Fibroblast of the aortic adventitia (primary cell): Measurements from ENCODE around the gene ANAPC13. TPM values are rescaled to one million over a fixed set of nuclear protein-coding genes. Genes with fewer than 3 reads are reported as not detected.
A peak's percentile ranks its signal among the peaks of the same experiment; 100 is the strongest.

Experiments
- DNase-seq: peaks from one replicate; pipeline ENCODE4 v3.0.0-alpha.2; 2010; ENCODE audit warnings: low read depth
- H3K4me3 ChIP-seq: 2 replicates; pipeline ENCODE4 v1.5.1; 2011; ENCODE audit warnings: low read depth, mild to moderate bottlenecking, control low read depth, low read length, moderate library complexity
- CTCF ChIP-seq: IDR thresholded peaks from 2 replicates; pipeline ENCODE4 v1.5.1; 2011; ENCODE audit warnings: mild to moderate bottlenecking, low read length, control low read depth, inconsistent platforms; ENCODE audit not compliant: insufficient read depth
- total RNA-seq: library from RNA; depleted of rRNA; stranded (reverse); fragments of >200 nt; gene quantifications from 2 replicates; pipeline ENCODE4 v1.2.3, GENCODE V29; 2012; ENCODE audit warnings: low replicate concordance

The ANAPC13 gene
- total RNA-seq, 1 donor, result 123 TPM

DNA sequence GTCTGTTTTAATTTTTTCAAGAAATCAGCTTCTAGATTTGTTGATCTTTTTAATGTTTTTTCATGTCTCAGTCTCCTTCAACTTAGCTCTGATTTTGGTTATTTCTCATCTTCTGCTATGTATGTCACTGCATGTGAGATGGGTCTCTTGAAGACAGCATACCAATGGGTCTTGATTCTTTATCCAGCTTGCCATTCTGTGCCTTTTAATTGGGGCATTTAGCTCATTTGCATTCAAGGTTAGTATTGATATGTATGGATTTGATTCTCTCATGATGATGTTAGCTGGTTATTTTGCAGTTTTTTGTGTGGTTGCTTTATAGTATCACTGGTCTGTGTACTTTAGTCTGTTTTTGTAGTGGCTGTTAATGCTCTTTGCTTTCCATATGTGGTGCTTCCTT lies 39.5 kb upstream of the ANAPC13 start:
- no peak for TF ChIP-seq CTCF
- DNase-seq, result no peak
- H3K4me3 ChIP-seq, result no peak overlapping the region

- no peak for DNase-seq
- no peak for TF ChIP-seq CTCF
- H3K4me3 ChIP-seq, result no peak overlapping the region
These were observed 36.8 kb upstream of the ANAPC13 start for GRCh38 chr3:134522541-134522940.

DNA sequence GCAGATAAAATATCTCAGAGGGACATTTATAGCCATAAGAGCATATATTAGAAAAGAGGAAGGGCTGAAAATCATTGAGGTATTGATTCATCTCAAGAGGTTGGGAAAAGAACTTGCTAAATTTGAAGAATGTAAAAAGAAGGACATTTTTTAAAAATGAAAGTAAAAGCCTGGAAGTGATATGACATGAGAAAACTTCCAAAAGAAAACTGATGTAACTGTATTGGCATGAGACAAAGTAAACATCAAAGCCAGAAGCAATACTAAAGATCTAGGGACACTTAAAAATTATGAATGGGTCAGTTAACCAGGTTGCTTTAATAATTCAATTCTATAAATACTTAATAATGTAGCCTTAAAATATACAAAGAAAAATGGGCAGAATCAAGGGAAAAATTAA lies 32.0 kb upstream of the ANAPC13 start:
- H3K4me3 ChIP-seq, result peak overlapping the region; percentile 10
- TF ChIP-seq CTCF, result no peak
- peak; percentile 44 for DNase-seq

DNA sequence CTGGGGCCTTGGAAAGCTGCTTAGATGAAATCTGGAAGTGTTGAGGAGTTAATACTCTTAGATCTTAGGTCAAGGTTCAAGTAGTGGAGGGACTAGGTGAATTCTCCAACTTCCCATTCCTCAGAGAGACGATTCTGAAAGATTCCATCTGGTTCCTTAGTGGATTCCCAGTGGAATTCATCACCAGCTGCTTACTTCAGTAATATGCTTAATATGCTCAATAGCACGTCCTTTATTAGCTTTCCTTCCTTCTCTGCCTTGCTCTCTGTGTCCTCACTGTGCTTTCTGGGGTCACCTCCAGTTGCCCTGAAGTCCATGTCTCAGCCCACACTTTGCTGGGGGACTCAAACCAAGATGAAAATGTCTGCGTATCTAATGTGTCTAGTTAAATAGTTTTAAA lies 31.1 kb upstream of the ANAPC13 start:
- TF ChIP-seq CTCF, result no peak
- H3K4me3 ChIP-seq, result no peak overlapping the region
- peak; percentile 28 for DNase-seq

GRCh38 chr3:134511500-134511899 lies 25.7 kb upstream of the ANAPC13 start:
- no peak for TF ChIP-seq CTCF
- DNase-seq, result no peak
- no peak overlapping the region for H3K4me3 ChIP-seq

DNA sequence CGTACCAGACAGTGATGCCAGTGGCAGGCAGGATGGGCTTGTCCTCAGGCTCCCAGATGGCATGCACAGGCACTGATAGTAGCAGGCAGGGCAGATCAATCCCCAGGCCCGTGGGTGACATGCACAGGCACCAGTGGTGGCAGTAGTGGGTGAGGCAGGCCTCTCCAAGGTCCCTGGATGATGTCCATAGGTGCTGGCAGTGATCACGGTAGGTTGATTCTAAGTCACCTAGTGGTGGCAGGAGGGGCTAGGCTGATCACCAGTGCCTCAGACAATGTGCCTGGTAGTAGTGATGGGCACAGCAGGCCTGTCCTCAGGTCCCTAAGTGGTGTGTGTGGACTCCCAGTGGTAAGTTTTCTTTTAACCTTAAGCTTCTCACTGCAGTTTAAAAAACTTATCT lies 19.7 kb upstream of the ANAPC13 start:
- DNase-seq, result no peak
- no peak overlapping the region for H3K4me3 ChIP-seq
- TF ChIP-seq CTCF, result no peak

GRCh38 chr3:134504132-134504531 lies 18.3 kb upstream of the ANAPC13 start:
- no peak for TF ChIP-seq CTCF
- H3K4me3 ChIP-seq, result no peak overlapping the region
- no peak for DNase-seq
